HepG2 (cell line): Measurements from ENCODE around the gene NPW.

Experiments
- ATF7 ChIP-seq, 2 experiments: fragments of 450-650 bp in 1 of 2; sonication (generic) in 1 of 2; formaldehyde crosslinking in 1 of 2; IDR thresholded peaks; 2 replicates each; pipeline versions ENCODE4 v1.4.0 to v1.6.1; 2016 to 2020; ENCODE audit warnings: antibody characterized with exemption in 1 of 2, mild to moderate bottlenecking in 1 of 2, missing genetic modification reagents in 1 of 2
- BCL3 ChIP-seq: sonication (generic); formaldehyde crosslinking; IDR thresholded peaks from 2 replicates; pipeline ENCODE4 v1.5.1; 2020; ENCODE audit warnings: mild to moderate bottlenecking, missing genetic modification reagents, moderate library complexity
- KDM1A ChIP-seq: IDR thresholded peaks from 2 replicates; pipeline ENCODE4 v1.6.1; 2016; ENCODE audit warnings: missing compliant biosample characterization
- MEF2D ChIP-seq: sonication (generic); formaldehyde crosslinking; IDR thresholded peaks from 2 replicates; pipeline ENCODE4 v1.5.1; 2020; ENCODE audit warnings: mild to moderate bottlenecking, missing genetic modification reagents
- MZF1 ChIP-seq: sonication (generic); formaldehyde crosslinking; IDR thresholded peaks from 2 replicates; pipeline ENCODE4 v1.8.1; 2023; ENCODE audit warnings: mild to moderate bottlenecking, missing genetic modification reagents, borderline replicate concordance
- PHF8 ChIP-seq: sonication (generic); formaldehyde crosslinking; IDR thresholded peaks from 2 replicates; pipeline ENCODE4 v1.5.0; 2020; ENCODE audit warnings: missing genetic modification reagents
- RELA ChIP-seq: sonication (generic); formaldehyde crosslinking; IDR thresholded peaks from 2 replicates; pipeline ENCODE4 v1.4.0; 2020; ENCODE audit warnings: missing genetic modification reagents

- TF ChIP-seq MZF1 (CRISPR knock-in tag) (no peak), PHF8 (CRISPR knock-in tag) (no peak), KDM1A (no peak), MEF2D (CRISPR knock-in tag) (no peak), RELA (CRISPR knock-in tag) (no peak), ATF7 (IDR thresholded peaks at IDR 0.05) (no peak), ATF7 (CRISPR knock-in tag; IDR thresholded peaks at IDR 0.05) (no peak), BCL3 (no peak)
Observed at GRCh38 chr16:2031081-2031577, 11.5 kb downstream of the NPW start.
